HG03469 (cell line): ENCODE measurements around the gene USPL1.
A peak's percentile ranks its signal among the peaks of the same experiment; 100 is the strongest.
"Not testable (repeated sequence)": the region's sequence is repeated elsewhere in the genome, so short reads cannot be mapped to it uniquely, and the experiment has no call there.

ENCODE experiments used
- ATAC-seq: cut with Tn5 transposase; IDR thresholded peaks from one replicate; pipeline ENCODE4 v1.9.1; 2021; ENCODE audit warnings: mild to moderate bottlenecking, moderate library complexity, moderate number of reproducible peaks; ENCODE audit not compliant: unreplicated experiment

The USPL1 gene

DNA sequence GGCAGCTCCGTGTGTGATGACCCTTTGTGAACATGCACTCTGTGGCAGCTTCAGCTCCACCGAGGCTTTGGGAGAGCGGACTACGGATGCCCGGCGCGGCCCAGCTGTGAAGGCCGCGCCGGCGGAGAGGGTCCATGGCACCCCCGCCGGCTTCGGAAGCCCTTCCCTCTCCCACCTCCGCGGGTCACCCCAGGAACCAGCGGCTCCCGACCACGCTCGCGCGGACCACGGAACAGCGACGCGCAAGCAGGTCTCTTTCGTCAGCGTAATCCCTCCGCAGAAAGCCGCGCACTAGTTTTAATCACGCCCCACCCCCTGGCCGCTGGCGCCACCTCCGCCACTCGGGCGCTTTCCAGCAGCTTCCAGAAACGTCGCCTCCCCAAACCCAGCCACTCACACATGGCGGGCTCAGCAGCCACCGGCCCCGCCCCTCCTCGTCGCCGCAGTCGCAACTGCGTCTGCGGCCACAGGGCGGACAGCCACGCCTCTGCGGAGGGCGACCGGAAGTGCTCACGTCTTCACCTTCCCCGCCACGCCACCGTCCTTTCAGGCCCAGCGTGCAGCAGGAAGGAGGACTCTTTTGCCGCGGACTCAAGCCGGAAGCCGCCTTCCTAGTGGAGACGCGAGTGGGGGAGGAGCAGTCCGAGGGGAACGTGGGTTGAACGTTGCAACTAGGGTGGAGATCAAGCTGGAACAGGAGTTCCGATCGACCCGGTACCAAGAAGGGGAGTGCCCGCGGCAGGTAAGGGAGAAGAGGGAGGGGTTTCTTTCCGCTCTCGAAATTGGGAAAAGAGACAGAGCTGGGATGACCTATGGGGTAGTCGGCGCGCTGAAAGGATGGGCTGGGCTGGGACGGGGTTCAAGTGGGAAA lies at the start of gene USPL1:
TSS of gene USPL1 (plus strand) at position 606 of the 871 bp plus-strand sequence. CDS start 3,221 bp downstream, outside the sequence.
- peak; percentile 73 for ATAC-seq

DNA sequence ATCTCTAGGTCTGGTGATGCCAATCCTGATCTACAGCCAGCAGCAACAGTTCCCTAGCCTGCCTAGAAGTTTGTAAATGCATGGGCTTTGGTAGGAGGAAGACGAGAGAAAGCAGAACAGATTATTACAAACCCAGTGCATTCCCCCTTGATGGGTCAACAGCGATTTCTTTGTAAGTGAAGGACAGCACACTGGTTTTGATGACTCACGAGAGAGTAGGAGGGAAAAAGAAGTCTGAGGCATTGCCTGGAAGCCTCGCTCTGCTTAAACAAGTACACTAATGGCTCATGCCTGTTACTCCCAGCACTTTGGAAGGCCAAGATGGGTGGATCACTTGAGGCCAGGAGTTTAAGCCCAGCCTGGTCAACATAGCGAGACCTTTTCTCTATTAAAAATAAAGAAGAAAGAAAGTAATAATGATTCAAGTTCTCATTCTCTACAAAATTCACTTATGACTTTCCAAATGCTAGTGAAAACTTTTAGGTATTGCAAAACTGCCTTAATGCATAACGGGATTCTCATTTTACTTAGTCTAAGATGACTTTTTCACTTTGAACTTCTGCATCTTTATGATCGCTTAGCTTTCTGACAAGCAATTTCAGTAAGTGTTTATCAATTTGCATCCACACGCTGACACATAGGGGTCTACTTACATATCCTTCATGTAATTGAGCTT lies 47.7 kb upstream of the USPL1 start:
- ATAC-seq: no peak

DNA sequence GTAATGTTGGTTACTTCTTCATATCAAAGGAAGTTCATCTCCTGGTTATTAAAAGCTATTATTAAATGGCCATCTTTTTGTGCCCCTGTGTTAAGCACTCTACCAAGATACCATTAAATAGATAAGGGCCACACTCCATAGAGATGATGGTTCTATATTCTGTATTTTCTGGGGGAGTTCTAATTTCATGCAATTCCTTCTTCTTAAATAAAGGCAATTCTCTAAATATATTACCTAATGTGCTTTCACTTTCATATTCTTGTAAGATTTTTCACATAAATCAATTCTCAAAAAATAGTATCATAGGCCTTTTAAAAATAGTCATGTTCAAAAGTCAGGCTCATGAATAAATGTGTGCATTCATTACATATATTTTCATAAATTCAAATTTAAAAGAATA lies 47.0 kb upstream of the USPL1 start:
- ATAC-seq: no peak

DNA sequence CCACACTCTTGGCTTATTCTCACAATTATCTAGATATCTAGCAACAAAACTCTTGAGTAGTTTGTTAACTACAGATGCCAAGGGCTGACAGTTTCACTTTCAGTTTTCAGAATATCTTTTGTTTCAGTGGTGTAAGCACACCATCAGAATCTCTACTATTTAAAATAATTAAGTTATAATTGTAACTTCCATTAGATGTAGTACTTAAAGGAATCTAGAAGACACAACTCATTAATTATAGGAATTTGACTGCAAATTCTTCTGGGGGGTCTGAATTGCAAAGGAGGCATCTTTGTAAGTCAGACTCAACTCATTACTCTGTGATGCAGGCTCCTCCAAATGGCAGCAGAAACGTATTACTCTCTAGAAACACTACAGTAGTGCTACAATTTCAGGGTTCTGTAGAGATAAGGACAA lies 44.9 kb upstream of the USPL1 start:
- no peak for ATAC-seq

DNA sequence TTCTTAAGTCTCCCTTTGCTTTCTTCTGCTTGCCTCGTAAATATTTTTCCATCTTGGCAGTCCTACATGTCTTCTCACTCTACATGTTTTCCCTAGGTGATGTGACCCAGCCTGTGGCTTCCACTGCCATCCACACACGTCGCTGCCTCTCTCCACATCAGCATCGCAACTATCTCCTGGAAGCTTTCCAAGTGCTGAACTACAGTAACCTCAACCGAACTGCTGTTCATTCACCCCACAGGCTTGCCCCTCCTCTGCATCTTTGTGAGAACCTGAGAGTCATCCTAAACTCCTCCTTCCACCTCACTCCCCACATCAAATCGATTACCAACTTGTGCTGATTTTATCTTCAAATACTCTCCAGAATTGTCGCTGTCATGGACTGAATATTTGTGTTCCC lies 41.2 kb upstream of the USPL1 start:
- no peak for ATAC-seq

DNA sequence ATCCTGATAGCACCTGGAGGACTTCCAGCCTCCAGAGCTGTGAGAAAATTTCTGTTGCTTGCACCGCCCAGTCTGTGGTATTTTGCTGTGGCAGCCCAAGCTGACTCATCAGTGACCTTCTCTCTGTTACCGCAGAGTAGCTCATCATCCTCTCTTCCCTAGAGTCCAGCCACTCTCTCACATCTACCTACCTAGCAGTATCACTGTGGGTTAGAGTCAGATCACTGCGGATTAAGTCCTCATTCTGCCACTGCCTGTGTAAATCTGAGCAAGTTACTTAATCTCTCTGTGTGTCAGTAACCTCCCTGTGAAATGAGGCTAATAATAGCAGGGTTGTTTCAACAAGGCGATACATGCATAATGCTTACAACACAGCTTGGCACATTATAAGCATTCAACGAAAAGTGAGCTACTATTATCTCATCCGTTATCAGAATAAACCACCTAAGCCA lies 40.3 kb upstream of the USPL1 start:
- ATAC-seq: peak; percentile 58

DNA sequence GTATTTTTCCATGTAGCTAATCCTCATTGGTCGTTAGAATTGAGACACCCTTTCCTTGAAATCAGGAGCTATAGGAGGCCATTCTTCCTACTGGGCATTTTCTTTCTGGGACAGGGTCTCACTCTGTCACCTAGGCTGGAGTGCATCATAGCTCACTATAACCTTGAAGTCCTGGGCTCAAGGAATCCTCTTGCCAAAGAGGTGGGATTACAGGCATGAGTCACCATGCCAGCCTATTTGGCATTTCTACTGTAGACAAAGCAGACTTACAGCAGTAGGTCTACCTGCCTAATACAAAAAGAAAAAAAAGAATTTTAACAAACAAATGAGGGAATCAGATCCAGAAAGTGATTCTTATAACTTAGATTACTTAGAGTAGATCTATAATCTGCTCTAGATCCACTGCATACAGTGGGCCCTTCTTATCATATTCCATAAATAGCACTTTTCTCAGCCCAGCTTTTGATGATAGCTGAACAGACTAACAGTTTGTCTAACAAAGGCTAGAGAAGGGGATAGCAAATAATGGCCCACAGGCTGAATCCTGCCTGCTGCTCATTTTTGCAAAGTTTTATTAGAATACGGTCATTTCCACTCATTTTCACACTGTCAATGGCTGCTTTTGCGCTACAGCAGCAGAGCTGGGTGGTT lies 36.7 kb upstream of the USPL1 start:
- no peak for ATAC-seq

DNA sequence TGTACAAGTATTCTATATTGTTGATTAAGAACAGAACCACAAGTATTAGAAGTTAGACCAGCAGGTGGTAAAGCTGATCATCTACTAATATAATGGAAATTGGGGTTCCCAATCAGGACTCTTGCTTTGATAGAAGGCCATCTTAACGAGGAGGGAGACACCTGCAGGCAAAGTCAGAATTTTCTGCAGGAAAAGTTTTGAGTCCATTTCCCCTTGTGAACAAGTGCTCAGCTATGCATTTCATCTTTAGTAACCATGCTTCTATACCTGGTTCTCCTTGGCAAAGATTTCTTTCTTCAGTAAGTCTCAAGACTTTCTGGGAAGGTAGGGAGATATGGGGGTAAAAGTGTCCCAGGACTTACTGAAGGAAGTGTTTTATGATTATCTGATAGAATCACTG lies 36.1 kb upstream of the USPL1 start:
- no peak for ATAC-seq

DNA sequence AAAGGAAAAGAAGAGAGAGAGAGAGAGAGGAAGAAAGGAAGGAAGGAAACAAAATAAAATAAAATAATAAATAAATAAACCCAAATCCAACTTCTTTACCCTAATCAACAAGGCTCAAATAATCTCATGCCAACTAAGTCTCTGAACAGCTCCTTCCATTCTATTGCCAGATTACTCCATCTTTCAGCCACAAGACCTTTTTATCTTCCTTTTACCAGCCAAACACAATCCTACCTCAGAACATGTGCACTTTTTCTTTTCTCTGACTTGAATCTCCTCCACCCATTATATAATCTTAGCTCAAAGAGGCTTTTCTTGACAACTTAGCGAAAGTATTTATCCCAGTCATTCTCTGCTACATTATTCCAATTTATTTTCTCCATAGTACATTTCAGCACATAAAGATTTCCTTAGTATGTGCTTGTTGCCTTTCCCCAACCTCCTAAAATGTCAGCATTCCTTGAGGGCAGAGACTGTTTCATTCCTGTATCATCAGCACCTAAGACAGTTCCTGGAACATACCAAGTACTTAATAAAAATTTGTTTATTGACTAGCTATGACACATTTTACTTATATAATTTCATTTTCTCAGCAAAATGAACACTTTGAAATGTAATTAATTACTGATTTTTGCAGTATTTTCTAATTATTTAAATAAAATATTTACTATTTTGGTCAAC lies 33.5 kb upstream of the USPL1 start:
- no peak for ATAC-seq

DNA sequence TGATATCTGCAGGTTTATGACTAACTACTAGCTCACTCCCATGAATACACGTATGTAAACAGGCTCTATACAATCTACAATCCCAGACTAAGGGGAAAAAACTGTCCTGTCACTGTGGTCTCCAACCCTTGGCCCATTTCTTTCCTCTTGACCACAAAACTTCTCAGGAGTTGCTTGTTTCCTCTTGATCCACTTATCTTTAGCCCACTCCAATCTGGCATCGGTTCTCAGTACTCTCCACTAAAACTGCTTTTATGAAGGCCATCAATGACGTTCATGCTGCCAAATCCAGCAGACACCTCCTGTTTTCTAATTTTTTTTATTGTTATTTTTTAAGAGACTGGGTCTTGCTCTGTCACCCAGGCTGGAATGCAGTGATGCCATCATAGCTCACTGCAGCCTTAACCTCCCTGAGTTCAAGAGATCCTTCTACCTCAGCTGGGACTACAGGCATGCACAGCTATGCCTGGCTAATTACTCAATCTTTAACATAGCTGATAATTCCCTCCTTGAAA lies 31.9 kb upstream of the USPL1 start:
- ATAC-seq: no peak

DNA sequence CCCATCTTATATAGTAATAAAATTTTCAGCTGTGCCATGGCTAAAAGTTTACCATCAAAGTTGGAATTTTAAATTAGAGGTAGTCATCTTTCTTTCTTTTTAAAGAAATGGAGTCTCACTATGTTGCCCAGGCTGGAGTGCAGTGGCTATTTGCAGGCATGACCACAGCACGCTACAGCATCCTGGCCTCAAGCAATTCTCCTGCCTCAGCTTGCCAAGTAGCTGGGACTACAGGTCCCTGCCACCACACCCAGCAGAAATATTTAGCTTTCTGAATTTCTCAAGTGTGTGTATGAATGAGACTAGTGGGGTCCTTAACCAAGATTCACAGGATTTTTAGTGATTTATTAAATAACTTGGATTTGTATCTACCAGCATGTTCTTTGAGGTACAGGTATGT lies 30.5 kb upstream of the USPL1 start:
- ATAC-seq: no peak

DNA sequence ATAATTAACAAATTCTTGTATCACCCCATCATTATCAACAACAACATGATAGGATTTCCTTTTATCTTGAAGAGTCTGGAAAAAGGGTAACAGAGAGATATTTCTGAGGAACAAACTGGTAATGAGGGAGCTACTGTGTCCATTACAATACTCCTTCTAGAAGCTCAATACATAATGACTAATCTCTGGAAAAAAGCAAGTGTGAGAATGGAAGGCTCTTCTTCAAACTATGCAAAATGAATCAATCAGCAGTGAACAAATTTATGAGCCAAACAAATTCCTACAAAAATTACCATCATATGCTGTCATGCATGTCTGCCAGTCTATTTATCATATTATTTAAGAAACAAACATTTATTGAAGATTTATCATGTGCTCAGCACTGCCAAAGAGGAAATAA lies 30.0 kb upstream of the USPL1 start:
- no peak for ATAC-seq

DNA sequence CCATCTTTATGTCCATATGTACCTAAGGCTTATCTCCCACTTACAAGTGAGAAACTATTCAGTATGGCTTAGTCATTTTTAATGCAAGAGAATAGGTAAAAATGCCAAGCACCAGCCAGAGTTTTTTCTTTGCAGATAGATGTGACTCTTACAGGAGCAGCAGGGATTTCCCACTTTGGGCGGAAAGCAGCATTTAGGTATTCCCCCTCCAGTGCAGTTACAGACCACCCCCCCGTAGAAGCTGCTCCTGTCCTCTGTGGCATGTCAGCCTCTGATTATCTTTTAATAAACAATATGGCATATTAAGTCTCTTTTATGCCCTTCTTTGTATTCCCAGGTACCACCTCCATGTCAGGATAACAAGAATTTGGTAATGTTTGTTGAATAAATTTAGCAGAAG lies 24.7 kb upstream of the USPL1 start:
- ATAC-seq: no peak

DNA sequence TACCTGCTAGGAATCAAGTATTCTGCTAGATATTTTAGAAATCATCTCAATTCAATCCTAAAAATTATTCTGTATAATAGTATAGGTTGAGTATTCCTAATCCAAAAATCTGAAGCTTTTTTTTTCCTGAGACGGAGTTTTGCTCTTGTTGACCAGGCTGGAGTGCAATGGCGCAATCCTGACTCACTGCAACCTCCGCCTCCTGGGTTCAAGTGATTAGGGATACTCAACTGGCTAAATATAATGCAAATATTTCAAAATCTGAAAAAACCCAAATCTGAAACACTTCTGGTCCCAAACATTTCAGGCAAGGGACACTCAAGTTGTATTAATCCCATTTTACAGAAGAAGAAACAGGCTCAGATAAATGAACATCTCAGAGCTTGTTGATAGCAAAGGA lies 17.2 kb upstream of the USPL1 start:
- ATAC-seq: no peak

DNA sequence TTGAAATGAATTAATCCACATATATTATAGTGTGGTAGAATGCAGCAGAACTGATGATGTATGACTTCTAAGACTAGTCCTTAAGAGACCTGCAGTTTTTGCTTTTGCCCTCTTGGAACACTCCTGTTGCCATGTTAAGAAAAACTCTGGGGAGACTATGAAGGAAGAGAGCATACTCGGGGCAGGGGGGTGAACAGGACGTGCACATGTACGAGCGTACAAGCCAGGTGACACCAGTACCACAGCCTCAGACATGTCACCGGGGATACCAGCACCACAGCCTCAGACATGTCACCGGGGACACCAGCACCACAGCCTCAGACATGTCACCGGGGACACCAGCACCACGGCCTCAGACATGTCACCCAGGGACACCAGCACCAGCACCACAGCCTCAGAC lies 15.9 kb upstream of the USPL1 start:
- no peak for ATAC-seq

DNA sequence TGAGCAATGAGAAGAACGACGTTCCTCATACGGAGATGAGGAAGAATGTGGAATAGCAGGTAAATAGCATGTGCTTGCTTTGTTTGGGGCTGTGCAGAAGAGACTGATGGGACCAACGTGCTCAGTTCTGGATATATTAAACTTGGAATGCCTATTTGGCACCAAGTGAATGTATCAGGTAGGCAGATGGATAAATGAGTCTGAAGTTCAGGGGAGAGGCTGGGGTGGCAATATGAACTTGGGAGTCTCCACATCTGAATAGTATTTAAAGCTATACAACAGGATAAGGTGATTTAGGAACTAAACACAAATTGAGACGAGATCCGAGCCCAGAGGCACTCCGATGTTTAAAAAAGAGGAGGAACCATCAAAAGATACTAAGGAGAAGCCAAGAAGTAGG lies 12.7 kb upstream of the USPL1 start:
- ATAC-seq: no peak

DNA sequence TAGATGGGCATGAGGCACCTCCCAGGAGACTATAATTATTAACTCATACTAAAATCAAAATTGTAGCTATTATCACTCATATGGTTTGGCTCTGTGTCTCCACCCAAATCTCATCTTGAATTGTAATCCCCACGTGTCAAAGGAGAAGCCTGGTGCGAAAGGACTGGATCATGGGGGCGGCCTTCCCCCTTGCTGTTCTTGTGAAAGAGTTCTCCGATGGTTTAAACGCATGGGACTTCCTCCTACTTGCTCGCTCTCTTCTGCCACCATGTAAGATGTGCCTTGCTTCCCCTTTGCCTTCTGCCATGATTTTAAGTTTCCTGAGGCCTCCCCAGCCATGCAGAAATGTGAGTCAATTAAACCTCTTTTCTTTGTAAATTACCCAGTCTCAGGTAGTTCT lies 10.5 kb upstream of the USPL1 start:
- not testable (repeated sequence) for ATAC-seq

DNA sequence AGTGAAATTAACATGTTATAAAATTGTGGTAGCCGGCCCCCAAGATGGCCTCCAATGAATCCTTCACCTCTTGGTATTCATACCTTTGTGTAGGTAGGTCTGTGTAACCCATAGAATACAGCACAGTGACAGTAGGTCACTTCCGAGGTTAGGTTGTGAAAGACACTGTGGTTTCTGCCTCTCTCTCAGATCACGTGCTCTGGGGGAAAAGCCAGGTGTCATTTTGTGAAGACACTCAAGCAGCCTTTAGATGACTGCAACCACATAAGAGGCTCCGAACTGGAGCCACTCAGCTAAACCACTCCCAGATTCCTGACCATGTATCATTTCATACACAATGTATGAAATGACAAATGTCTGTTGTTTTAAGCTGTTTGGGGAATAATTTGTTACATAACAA lies 9.8 kb upstream of the USPL1 start:
- ATAC-seq: peak; percentile 96

DNA sequence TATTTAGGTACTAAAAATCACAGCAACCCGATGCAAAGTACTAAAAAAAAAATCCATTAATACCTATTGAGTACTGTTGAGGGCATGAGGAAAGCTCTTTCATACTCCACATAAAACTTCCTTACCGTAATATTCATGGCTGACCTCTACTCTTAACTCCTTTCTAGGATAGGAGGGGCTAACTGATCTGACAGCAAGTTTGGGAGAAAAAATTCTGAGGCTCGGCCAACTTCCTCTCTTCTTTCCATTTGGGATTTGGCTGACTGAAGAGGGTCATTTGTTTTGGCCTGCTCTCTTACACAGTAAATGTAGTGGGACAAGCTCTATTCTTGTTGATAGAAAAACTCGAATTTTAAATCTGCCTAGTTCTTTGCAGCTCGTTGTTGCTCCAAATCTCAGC lies 9.4 kb upstream of the USPL1 start:
- no peak for ATAC-seq

DNA sequence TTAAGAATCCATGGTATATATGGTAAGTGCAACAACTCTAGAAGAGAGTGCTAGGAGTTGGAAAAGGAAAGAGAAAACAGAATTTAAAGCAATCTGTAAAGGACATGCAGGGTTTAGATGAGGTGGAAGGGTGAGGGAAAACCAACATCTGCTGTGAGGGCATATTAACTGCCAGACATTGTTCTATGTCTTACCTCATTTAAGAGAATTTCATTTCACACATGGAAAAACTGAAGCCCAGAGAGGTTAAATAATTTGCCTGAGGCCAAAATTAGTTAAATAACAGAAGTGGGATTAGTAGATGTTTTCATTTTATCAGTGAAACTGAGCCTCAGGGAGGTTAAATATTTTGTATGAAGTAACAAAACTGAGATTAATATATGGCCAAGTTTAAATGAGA lies 7.4 kb upstream of the USPL1 start:
- no peak for ATAC-seq

DNA sequence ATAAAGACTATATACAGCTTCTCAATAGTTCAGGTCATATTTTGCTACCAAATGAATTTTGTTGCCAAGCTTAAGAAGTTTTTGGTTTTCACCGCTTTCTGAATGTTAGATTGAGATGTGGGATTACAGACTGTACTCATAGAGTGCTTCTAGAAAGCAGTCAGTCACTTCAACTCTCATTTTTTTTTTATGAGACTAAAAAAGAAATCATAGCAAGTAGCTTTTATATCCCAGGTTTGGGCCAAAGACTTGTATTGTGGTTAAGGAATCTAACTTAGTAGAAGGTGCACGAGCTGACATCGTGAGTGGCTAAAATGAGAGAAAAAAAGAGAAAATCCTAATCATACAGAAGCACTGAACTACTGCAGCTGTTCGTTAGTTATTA lies 2.2 kb upstream of the USPL1 start:
- ATAC-seq: no peak
